Liver (tissue), 9 donors: ENCODE data around the gene ZNF578. TPM values are rescaled to one million over a fixed set of nuclear protein-coding genes. Genes with fewer than 3 reads are reported as not detected.

ENCODE experiments used
- DNase-seq: peaks from one replicate; pipeline ENCODE4 v3.0.0-alpha.2; 2017; ENCODE audit warnings: low spot score
- H3K27ac ChIP-seq, 2 donors: one replicate each; pipeline ENCODE4 v1.7.0; 2013; ENCODE audit warnings: inconsistent platforms in 2 of 2, low read length in 2 of 2, control low read depth in 1 of 2, low read depth in 1 of 2, mild to moderate bottlenecking in 1 of 2
- H3K27me3 ChIP-seq, 4 donors: one replicate each; pipeline versions ENCODE4 v1.6.1 to v1.7.0; 2013; ENCODE audit warnings: low read length in 3 of 4, inconsistent platforms in 1 of 4, mild to moderate bottlenecking in 1 of 4, moderate library complexity in 1 of 4; ENCODE audit not compliant: control insufficient read depth in 4 of 4, insufficient read depth in 4 of 4
- H3K36me3 ChIP-seq, 4 donors: one replicate each; pipeline versions ENCODE4 v1.6.1 to v1.7.0; 2013; ENCODE audit warnings: low read length in 3 of 4, mild to moderate bottlenecking in 3 of 4, low read depth in 1 of 4, moderate library complexity in 1 of 4; ENCODE audit not compliant: control insufficient read depth in 4 of 4, insufficient read depth in 3 of 4
- H3K4me1 ChIP-seq, 4 donors: one replicate each; pipeline versions ENCODE4 v1.6.1 to v1.7.0; 2013; ENCODE audit warnings: low read length in 3 of 4, mild to moderate bottlenecking in 3 of 4, moderate library complexity in 1 of 4; ENCODE audit not compliant: control insufficient read depth in 4 of 4, insufficient read depth in 4 of 4
- H3K4me3 ChIP-seq, 3 donors: one replicate each; pipeline versions ENCODE4 v1.6.1 to v1.7.0; 2013; ENCODE audit warnings: low read length in 3 of 3, control low read depth in 1 of 3, low read depth in 1 of 3, mild to moderate bottlenecking in 1 of 3
- H3K9ac ChIP-seq, 2 donors: one replicate each; pipeline ENCODE4 v1.7.0; 2013; ENCODE audit warnings: low read length in 2 of 2, mild to moderate bottlenecking in 2 of 2, moderate library complexity in 2 of 2, control low read depth in 1 of 2, low read depth in 1 of 2
- H3K9me3 ChIP-seq, 4 donors: one replicate each; pipeline versions ENCODE4 v1.6.1 to v1.7.0; 2013; ENCODE audit warnings: low read length in 3 of 4; ENCODE audit not compliant: control insufficient read depth in 4 of 4
- EGR1 ChIP-seq, 2 donors: IDR thresholded peaks; 2 replicates each; pipeline ENCODE4 v1.6.1; 2016 to 2018; ENCODE audit warnings: antibody characterized with exemption in 2 of 2, low read depth in 2 of 2
- FOXA1 ChIP-seq: IDR thresholded peaks from 2 replicates; pipeline ENCODE4 v1.6.1; 2016; ENCODE audit warnings: antibody characterized with exemption
- FOXA2 ChIP-seq: IDR thresholded peaks from 2 replicates; pipeline ENCODE4 v1.6.1; 2016; ENCODE audit warnings: antibody characterized with exemption
- GABPA ChIP-seq, 2 donors: IDR thresholded peaks in 1 of 2; conservative IDR thresholded peaks in 1 of 2; 2 replicates each; pipeline ENCODE4 v1.6.1; 2016; ENCODE audit warnings: antibody characterized with exemption in 2 of 2, mild to moderate bottlenecking in 1 of 2, moderate library complexity in 1 of 2
- HNF4A ChIP-seq, 2 donors: conservative IDR thresholded peaks; 2 replicates each; pipeline ENCODE4 v1.6.1; 2016; ENCODE audit warnings: antibody characterized with exemption in 2 of 2, mild to moderate bottlenecking in 2 of 2
- HNF4G ChIP-seq: IDR thresholded peaks from 2 replicates; pipeline ENCODE4 v1.6.1; 2016; ENCODE audit warnings: antibody characterized with exemption
- JUND ChIP-seq, 2 donors: IDR thresholded peaks; 2 replicates each; pipeline ENCODE4 v1.6.1; 2016; ENCODE audit warnings: antibody characterized with exemption in 2 of 2
- NR2F2 ChIP-seq: IDR thresholded peaks from 2 replicates; pipeline ENCODE4 v1.6.1; 2016; ENCODE audit warnings: antibody characterized with exemption
- RAD21 ChIP-seq, 2 donors: IDR thresholded peaks; 2 replicates each; pipeline ENCODE4 v1.6.1; 2016; ENCODE audit warnings: antibody characterized with exemption in 2 of 2, mild to moderate bottlenecking in 2 of 2
- RXRA ChIP-seq, 2 donors: IDR thresholded peaks; 2 replicates each; pipeline ENCODE4 v1.6.1; 2017 to 2018; ENCODE audit warnings: antibody characterized with exemption in 2 of 2, mild to moderate bottlenecking in 1 of 2
- SP1 ChIP-seq: IDR thresholded peaks from 2 replicates; pipeline ENCODE4 v1.6.1; 2018; ENCODE audit warnings: antibody characterized with exemption, mild to moderate bottlenecking
- TAF1 ChIP-seq: conservative IDR thresholded peaks from 2 replicates; pipeline ENCODE4 v1.6.1; 2016; ENCODE audit warnings: antibody characterized with exemption, mild to moderate bottlenecking
- YY1 ChIP-seq: IDR thresholded peaks from 2 replicates; pipeline ENCODE4 v1.6.1; 2016; ENCODE audit warnings: antibody characterized with exemption, mild to moderate bottlenecking
- WGBS: extraction: QIAGEN DNeasy Blood & Tissue Kit; methylation state at CpG from one replicate; pipeline ENCODE4 v1.1.7; 2013; 5-methylcytosine and 5-hydroxymethylcytosine counted together
- polyA plus RNA-seq, 2 donors: library from polyadenylated mRNA; stranded (reverse) in 1 of 2; unstranded in 1 of 2; fragments of 200-250 nt in 1 of 2; fragments of >200 nt in 1 of 2; fragmentation: Nextera tagmentation in 1 of 2; extraction: Ambion mirVana in 1 of 2; gene quantifications; one replicate each; pipeline versions ENCODE4 v1.2.1 to v1.2.3, GENCODE V29; 2013 to 2015
- total RNA-seq, 2 donors: library from RNA; depleted of rRNA; stranded (reverse); fragments of >200 nt; gene quantifications; one replicate each; pipeline ENCODE4 v1.2.3, GENCODE V29; 2014
- TF ChIP-seq, protein P1 (sequence below): IDR thresholded peaks from 2 replicates; pipeline ENCODE4 v1.6.1; 2016; ENCODE audit warnings: antibody characterized with exemption
- TF ChIP-seq, protein P2 (sequence below): fragments of 150-350 bp; IDR thresholded peaks from 2 replicates; pipeline ENCODE4 v1.5.1; 2017; ENCODE audit warnings: improper control_type of control experiment, low read depth, low read length; ENCODE audit not compliant: missing input control
- TF ChIP-seq, protein P3 (sequence below): IDR thresholded peaks from 2 replicates; pipeline ENCODE4 v1.6.1; 2016; ENCODE audit warnings: antibody characterized with exemption
- TF ChIP-seq, protein P4 (sequence below): IDR thresholded peaks from 2 replicates; pipeline ENCODE4 v1.6.1; 2016; ENCODE audit warnings: antibody characterized with exemption, mild to moderate bottlenecking
- TF ChIP-seq, protein P5 (sequence below): IDR thresholded peaks from 2 replicates; pipeline ENCODE4 v1.6.1; 2016; ENCODE audit warnings: antibody characterized with exemption
- donor health status: healthy.
- donor health status: healthy.
- donor health status: healthy.
- donor health status: healthy.
- donor health status: healthy.

The ZNF578 gene
- total and polyA plus RNA-seq, 4 donors = 0.09 to 0.56 (median 0.25) TPM; not detected in 1

DNA sequence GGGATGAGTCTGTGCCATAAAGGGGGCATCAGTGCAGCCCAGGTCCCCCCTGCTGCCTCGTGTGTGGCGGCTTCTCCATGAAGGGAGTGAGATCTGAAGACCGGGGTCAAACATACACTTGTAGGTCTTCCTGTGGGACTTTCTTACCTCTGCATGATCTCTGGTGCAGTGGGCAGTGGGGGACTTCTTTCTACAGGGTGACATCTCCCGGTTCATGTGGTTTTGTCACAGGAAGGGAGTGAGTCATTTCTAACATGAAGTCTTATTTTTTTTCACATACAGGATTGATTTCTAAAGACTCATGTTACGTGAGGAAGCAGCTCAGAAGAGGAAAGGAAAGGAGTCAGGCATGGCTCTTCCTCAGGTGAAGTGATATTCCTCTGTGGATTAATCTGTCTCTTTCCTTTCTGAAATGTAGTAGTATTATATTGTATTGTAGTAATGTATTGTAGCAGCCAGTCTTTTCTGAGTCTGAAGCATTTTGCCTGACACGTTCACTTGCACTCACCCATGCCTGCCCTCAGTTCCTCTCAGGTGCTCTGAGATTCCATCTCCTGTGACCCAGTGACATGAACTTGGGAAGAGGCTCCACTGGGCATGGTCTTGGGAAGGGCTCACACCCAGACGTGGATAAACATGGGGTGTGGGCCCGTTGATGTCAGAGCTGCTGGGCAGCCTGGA, 89.8 kb downstream of the ZNF578 start:
- WGBS = 82% methylated on average over 8 of the region's 8 CpGs
- Histone ChIP-seq H3K4me3 (peak overlapping the region in 2 of 3 donors; percentile 20 to 54), H3K27ac (no peak overlapping the region), H3K9me3 (peaks cover 15 to 56% (median 22%) of the 10 kb centered on the region in 4 donors), H3K27me3 (no peaks in the 10 kb centered on the region), H3K9ac (no peak overlapping the region), H3K4me1 (peaks cover 0 to 2% (median 0%) of the 10 kb centered on the region in 4 donors), H3K36me3 (peaks cover 25 to 55% (median 38%) of the 10 kb centered on the region in 4 donors)
- TF ChIP-seq EGR1 (IDR thresholded peaks at IDR 0.05; ENCODE audit: low read depth in 2 of 2) = no peak
- no peak for TF ChIP-seq NR2F2
- no peak for TF ChIP-seq YY1
- no peak for TF ChIP-seq HNF4G
- TF ChIP-seq, protein P1, sequence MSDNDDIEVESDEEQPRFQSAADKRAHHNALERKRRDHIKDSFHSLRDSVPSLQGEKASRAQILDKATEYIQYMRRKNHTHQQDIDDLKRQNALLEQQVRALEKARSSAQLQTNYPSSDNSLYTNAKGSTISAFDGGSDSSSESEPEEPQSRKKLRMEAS = no peak
- no peak for TF ChIP-seq RXRA (IDR thresholded peaks at IDR 0.05)
- TF ChIP-seq, protein P2, sequence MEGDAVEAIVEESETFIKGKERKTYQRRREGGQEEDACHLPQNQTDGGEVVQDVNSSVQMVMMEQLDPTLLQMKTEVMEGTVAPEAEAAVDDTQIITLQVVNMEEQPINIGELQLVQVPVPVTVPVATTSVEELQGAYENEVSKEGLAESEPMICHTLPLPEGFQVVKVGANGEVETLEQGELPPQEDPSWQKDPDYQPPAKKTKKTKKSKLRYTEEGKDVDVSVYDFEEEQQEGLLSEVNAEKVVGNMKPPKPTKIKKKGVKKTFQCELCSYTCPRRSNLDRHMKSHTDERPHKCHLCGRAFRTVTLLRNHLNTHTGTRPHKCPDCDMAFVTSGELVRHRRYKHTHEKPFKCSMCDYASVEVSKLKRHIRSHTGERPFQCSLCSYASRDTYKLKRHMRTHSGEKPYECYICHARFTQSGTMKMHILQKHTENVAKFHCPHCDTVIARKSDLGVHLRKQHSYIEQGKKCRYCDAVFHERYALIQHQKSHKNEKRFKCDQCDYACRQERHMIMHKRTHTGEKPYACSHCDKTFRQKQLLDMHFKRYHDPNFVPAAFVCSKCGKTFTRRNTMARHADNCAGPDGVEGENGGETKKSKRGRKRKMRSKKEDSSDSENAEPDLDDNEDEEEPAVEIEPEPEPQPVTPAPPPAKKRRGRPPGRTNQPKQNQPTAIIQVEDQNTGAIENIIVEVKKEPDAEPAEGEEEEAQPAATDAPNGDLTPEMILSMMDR = no peak
- no peak for TF ChIP-seq RAD21 (IDR thresholded peaks at IDR 0.05)
- DNase-seq = no peak

DNA sequence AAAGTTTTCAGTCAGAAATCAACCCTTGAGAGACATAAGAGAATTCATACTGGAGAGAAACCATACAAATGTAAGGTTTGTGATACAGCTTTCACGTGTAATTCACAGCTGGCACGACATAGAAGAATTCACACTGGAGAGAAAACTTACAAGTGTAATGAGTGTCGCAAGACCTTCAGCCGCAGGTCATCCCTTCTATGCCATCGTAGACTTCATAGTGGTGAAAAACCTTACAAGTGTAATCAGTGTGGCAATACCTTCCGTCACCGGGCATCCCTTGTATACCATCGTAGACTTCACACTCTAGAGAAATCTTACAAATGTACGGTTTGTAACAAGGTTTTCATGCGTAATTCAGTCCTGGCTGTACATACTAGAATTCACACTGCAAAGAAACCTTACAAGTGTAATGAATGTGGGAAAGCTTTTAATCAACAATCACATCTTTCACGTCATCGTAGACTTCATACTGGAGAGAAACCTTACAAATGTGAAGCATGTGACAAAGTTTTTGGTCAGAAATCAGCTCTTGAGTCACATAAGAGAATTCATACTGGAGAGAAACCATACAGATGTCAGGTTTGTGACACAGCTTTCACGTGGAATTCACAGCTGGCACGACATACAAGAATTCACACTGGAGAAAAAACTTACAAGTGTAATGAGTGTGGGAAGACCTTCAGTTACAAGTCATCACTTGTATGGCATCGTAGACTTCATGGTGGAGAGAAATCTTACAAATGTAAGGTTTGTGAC, 101.0 kb downstream of the ZNF578 start:
- no peak overlapping the region for H3K9ac ChIP-seq
- H3K36me3 ChIP-seq = peaks cover 12 to 56% (median 47%) of the 10 kb centered on the region in 4 donors
- H3K4me1 ChIP-seq = no peaks in the 10 kb centered on the region
- H3K27me3 ChIP-seq = no peaks in the 10 kb centered on the region
- H3K27ac ChIP-seq = no peak overlapping the region
- 99% methylated on average over 15 of the region's 15 CpGs for WGBS
- DNase-seq = no peak
- peaks cover 50 to 94% (median 58%) of the 10 kb centered on the region in 4 donors for H3K9me3 ChIP-seq
- TF ChIP-seq TAF1 (no peak), NR2F2 (no peak), HNF4A (conservative IDR thresholded peaks at IDR 0.05) (no peak), FOXA2 (no peak), FOXA1 (no peak), HNF4G (no peak), JUND (IDR thresholded peaks at IDR 0.05) (no peak), RXRA (IDR thresholded peaks at IDR 0.05) (no peak), GABPA (IDR thresholded peaks at IDR 0.05 in 1 of 2, conservative IDR thresholded peaks at IDR 0.05 in 1 of 2) (no peak), SP1 (no peak), RAD21 (IDR thresholded peaks at IDR 0.05) (no peak), YY1 (no peak)
- TF ChIP-seq, protein P3, sequence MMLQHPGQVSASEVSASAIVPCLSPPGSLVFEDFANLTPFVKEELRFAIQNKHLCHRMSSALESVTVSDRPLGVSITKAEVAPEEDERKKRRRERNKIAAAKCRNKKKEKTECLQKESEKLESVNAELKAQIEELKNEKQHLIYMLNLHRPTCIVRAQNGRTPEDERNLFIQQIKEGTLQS = no peak
- TF ChIP-seq, protein P4, sequence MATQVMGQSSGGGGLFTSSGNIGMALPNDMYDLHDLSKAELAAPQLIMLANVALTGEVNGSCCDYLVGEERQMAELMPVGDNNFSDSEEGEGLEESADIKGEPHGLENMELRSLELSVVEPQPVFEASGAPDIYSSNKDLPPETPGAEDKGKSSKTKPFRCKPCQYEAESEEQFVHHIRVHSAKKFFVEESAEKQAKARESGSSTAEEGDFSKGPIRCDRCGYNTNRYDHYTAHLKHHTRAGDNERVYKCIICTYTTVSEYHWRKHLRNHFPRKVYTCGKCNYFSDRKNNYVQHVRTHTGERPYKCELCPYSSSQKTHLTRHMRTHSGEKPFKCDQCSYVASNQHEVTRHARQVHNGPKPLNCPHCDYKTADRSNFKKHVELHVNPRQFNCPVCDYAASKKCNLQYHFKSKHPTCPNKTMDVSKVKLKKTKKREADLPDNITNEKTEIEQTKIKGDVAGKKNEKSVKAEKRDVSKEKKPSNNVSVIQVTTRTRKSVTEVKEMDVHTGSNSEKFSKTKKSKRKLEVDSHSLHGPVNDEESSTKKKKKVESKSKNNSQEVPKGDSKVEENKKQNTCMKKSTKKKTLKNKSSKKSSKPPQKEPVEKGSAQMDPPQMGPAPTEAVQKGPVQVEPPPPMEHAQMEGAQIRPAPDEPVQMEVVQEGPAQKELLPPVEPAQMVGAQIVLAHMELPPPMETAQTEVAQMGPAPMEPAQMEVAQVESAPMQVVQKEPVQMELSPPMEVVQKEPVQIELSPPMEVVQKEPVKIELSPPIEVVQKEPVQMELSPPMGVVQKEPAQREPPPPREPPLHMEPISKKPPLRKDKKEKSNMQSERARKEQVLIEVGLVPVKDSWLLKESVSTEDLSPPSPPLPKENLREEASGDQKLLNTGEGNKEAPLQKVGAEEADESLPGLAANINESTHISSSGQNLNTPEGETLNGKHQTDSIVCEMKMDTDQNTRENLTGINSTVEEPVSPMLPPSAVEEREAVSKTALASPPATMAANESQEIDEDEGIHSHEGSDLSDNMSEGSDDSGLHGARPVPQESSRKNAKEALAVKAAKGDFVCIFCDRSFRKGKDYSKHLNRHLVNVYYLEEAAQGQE = no peak
- TF ChIP-seq, protein P1 = no peak
- TF ChIP-seq, protein P2 = no peak
- TF ChIP-seq, protein P5, sequence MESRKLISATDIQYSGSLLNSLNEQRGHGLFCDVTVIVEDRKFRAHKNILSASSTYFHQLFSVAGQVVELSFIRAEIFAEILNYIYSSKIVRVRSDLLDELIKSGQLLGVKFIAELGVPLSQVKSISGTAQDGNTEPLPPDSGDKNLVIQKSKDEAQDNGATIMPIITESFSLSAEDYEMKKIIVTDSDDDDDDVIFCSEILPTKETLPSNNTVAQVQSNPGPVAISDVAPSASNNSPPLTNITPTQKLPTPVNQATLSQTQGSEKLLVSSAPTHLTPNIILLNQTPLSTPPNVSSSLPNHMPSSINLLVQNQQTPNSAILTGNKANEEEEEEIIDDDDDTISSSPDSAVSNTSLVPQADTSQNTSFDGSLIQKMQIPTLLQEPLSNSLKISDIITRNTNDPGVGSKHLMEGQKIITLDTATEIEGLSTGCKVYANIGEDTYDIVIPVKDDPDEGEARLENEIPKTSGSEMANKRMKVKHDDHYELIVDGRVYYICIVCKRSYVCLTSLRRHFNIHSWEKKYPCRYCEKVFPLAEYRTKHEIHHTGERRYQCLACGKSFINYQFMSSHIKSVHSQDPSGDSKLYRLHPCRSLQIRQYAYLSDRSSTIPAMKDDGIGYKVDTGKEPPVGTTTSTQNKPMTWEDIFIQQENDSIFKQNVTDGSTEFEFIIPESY = no peak
- peak overlapping the region in 2 of 3 donors; percentile 43 to 51 for H3K4me3 ChIP-seq
